GM12878 (cell line): ENCODE data around the gene SEPTIN11. TPM values are rescaled to one million over a fixed set of nuclear protein-coding genes. Genes with fewer than 3 reads are reported as not detected.

Experiments
- ATAC-seq: fragments of 200-7000 bp; cut with Tn5 transposase; 3 replicates; pipeline ENCODE4 v1.9.1; 2020; ENCODE audit warnings: mild to moderate bottlenecking, moderate library complexity
- BruUV-seq: library from RNA; stranded (reverse); fragments of 400-500 nt; replicated peaks from 2 replicates; lab custom pipeline; 2021; lab: Mats Ljungman, UMichigan
- CTCF ChIA-PET: fragments of 300-600 bp; sonication (Branson Sonifier 250); formaldehyde crosslinking; extraction: SDS; loops from one replicate; lab custom pipeline; 2021; ENCODE audit warnings: inconsistent platforms; lab: Yijun Ruan, JAX
- POLR2A ChIA-PET: fragments of 350-600 bp; formaldehyde crosslinking; extraction: SDS; loops from one replicate; lab custom pipeline; 2021; ENCODE audit warnings: inconsistent platforms; lab: Charles Lee
- RAD21 ChIA-PET: fragments of 300-600 bp; sonication (Branson Sonifier 250); formaldehyde crosslinking; loops from one replicate; lab custom pipeline; 2023; ENCODE audit warnings: antibody characterized with exemption; ENCODE audit not compliant: unreplicated experiment; lab: Charles Lee
- SMC1A ChIA-PET: fragments of 300-600 bp; sonication (Branson Sonifier 250); formaldehyde crosslinking; loops from one replicate; lab custom pipeline; 2023; ENCODE audit not compliant: unreplicated experiment, uncharacterized antibody; lab: Charles Lee
- DNase-seq: peaks from one replicate; pipeline ENCODE4 v3.0.0-alpha.2; 2011; ENCODE audit warnings: low read depth, low spot score
- FAIRE-seq: peaks from 3 replicates; lab custom pipeline; 2011; peaks lifted over from hg19 to GRCh38; lab: Jason Lieb, UNC
- H2AFZ ChIP-seq: 2 replicates; pipeline ENCODE4 v1.6.0; 2011; ENCODE audit warnings: low read depth, low read length, control low read depth; ENCODE audit not compliant: control insufficient read depth
- H3K27ac ChIP-seq: 2 replicates; pipeline ENCODE4 v1.5.1; 2011; ENCODE audit warnings: control low read depth; ENCODE audit not compliant: control insufficient read depth, insufficient read depth
- H3K27me3 ChIP-seq, 2 experiments: replicated peaks in 1 of 2; 2 replicates each; pipeline versions ENCODE4 v1.6.0 to v1.6.1; 2011; ENCODE audit warnings: low read length in 1 of 2; ENCODE audit not compliant: control insufficient read depth in 2 of 2, insufficient read depth in 2 of 2
- H3K36me3 ChIP-seq, 2 experiments: 2 replicates each; pipeline ENCODE4 v1.5.1; 2011; ENCODE audit warnings: low read length in 1 of 2; ENCODE audit not compliant: control insufficient read depth in 2 of 2, insufficient read depth in 2 of 2
- H3K4me1 ChIP-seq: 2 replicates; pipeline ENCODE4 v1.6.1; 2011; ENCODE audit warnings: mild to moderate bottlenecking, low read length, moderate library complexity, mixed read lengths; ENCODE audit not compliant: control insufficient read depth, insufficient read depth
- H3K4me2 ChIP-seq: 2 replicates; pipeline ENCODE4 v1.6.0; 2011; ENCODE audit warnings: control low read depth; ENCODE audit not compliant: control insufficient read depth, insufficient read depth
- H3K4me3 ChIP-seq: fragments of 200-600 bp; sonication (generic); 2 replicates; pipeline ENCODE4 v1.5.1; 2016
- H3K79me2 ChIP-seq: 2 replicates; pipeline ENCODE4 v1.6.0; 2011; ENCODE audit warnings: low read length; ENCODE audit not compliant: control insufficient read depth, insufficient read depth
- H3K9ac ChIP-seq: 2 replicates; pipeline ENCODE4 v1.8.0; 2011; ENCODE audit warnings: low read length, control low read depth, mixed read lengths; ENCODE audit not compliant: control insufficient read depth, insufficient read depth
- H3K9me3 ChIP-seq: replicated peaks from 3 replicates; pipeline ENCODE4 v1.5.1; 2011; ENCODE audit warnings: mild to moderate bottlenecking, low read length; ENCODE audit not compliant: control insufficient read depth, insufficient read depth
- H4K20me1 ChIP-seq: 2 replicates; pipeline ENCODE4 v1.6.0; 2011; ENCODE audit not compliant: control insufficient read depth, insufficient read depth
- BRCA1 ChIP-seq: IDR thresholded peaks from 2 replicates; pipeline ENCODE4 v1.6.1; 2011; ENCODE audit warnings: low read depth, low read length, improper control_type of control experiment
- CBX5 ChIP-seq: sonication (generic); IDR thresholded peaks from 2 replicates; pipeline ENCODE4 v1.6.1; 2016; ENCODE audit warnings: low read depth, moderate library complexity, mild to moderate bottlenecking, inconsistent platforms
- ESRRA ChIP-seq: IDR thresholded peaks from 2 replicates; pipeline ENCODE4 v1.6.1; 2012; ENCODE audit warnings: mild to moderate bottlenecking, low read length, improper control_type of control experiment
- IKZF1 ChIP-seq: fragments of 450-650 bp; conservative IDR thresholded peaks from 2 replicates; pipeline ENCODE4 v1.6.1; 2017; ENCODE audit warnings: antibody characterized with exemption, mild to moderate bottlenecking
- IKZF2 ChIP-seq, 2 experiments: fragments of 450-650 bp; IDR thresholded peaks; 2 replicates each; pipeline ENCODE4 v1.6.1; 2017; ENCODE audit warnings: mild to moderate bottlenecking in 2 of 2, moderate library complexity in 2 of 2
- MYB ChIP-seq: fragments of 150-350 bp; IDR thresholded peaks from 2 replicates; pipeline ENCODE4 v1.6.1; 2014; ENCODE audit warnings: mild to moderate bottlenecking, low read depth, low read length, borderline replicate concordance
- NFIC ChIP-seq: IDR thresholded peaks from 2 replicates; pipeline ENCODE4 v1.6.1; 2012; ENCODE audit warnings: low read depth, mild to moderate bottlenecking, inconsistent platforms, low read length, moderate library complexity
- RFX5 ChIP-seq: IDR thresholded peaks from 2 replicates; pipeline ENCODE4 v1.6.1; 2011; ENCODE audit warnings: low read depth, low read length, improper control_type of control experiment
- ZZZ3 ChIP-seq: IDR thresholded peaks from 2 replicates; pipeline ENCODE4 v1.6.1; 2011; ENCODE audit warnings: low read depth; ENCODE audit not compliant: control insufficient read depth, insufficient read length
- WGBS: methylation state at CpG from one replicate; pipeline ENCODE4 v1.1.6; 2016; ENCODE audit warnings: low lambda C conversion rate; ENCODE audit not compliant: insufficient replicate concordance, insufficient coverage; ENCODE audit errors: missing lambda C conversion rate; 5-methylcytosine and 5-hydroxymethylcytosine counted together
- in situ Hi-C: fragments of 300-500 bp; cut with MboI; formaldehyde crosslinking; loops from 9 replicates; pipeline ENCODE4 v1.14.3; 2018; ENCODE audit warnings: mixed read lengths
- intact Hi-C: fragments of 100-400 bp; cut with micrococcal nuclease; formaldehyde crosslinking; loops from one replicate; pipeline ENCODE4 v1.14.2; 2022; ENCODE audit not compliant: unreplicated experiment
- polyA plus RNA-seq, 11 experiments: library from polyadenylated mRNA; depleted of rRNA in 4 of 11; unstranded in 6 of 11; stranded (reverse) in 5 of 11; fragments of >200 nt; fragmentation: Nextera tagmentation in 4 of 11; fragmentation: Illumina TruSeq in 1 of 11; extraction: Ambion mirVana in 4 of 11; extraction: Trizol in 1 of 11; gene quantifications; 1 replicate in 1 of 11; 2 replicates in 10 of 11; pipeline versions ENCODE4 v1.2.1 to v1.2.3, GENCODE V29; 2011 to 2016; ENCODE audit warnings: inconsistent platforms in 2 of 11, missing spikeins in 2 of 11, low read depth in 1 of 11
- total RNA-seq, 4 experiments: library from RNA; depleted of rRNA in 3 of 4; stranded (reverse); fragments of >200 nt in 3 of 4; fragmentation: Illumina TruSeq in 1 of 4; extraction: Trizol in 1 of 4; gene quantifications; 2 replicates each; pipeline versions ENCODE4 v1.2.1 to v1.2.3, GENCODE V29; 2013 to 2021
- TF ChIP-seq, protein P1 (sequence below): IDR thresholded peaks from 2 replicates; pipeline ENCODE4 v1.6.1; 2012; ENCODE audit warnings: low read depth, low read length, improper control_type of control experiment
- TF ChIP-seq, protein P2 (sequence below): IDR thresholded peaks from 2 replicates; pipeline ENCODE4 v1.6.1; 2011; ENCODE audit warnings: low read depth, mild to moderate bottlenecking, low read length, moderate library complexity, borderline replicate concordance; ENCODE audit errors: extremely low read depth

SEPTIN11 gene
- total and polyA plus RNA-seq, 10 of the 15 experiments (the other 5 are each of a cell fraction or from before 2014, with no cell fraction given): 24.7 to 160 (median 91.3) TPM

DNA sequence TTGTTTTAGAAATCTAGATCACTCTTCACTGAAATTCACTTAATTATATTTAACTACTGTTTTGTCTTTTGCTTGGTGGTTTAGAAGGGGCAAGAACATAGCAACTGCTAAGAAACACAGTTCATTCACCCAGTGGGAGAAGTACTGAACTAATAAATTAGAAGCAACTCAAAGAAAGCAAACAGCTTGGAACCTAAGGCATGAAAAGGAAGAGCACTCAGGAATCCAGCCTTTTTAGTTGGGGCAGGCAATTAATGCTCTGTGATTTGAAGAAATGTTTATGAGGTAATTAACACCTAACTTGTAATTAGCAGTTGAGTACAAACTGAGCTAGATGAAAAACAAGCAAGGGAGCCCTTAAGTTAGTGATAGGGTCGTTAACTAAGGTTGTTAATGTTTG, 22.8 kb downstream of the SEPTIN11 start:
- ATAC-seq (no peak), DNase-seq (no peak), FAIRE-seq (no peak)
- Histone ChIP-seq H3K27me3 (no peaks in the 10 kb centered on the region), H3K9ac (no peak overlapping the region), H3K79me2 (peaks cover 58% of the 10 kb centered on the region), H3K4me2 (no peak overlapping the region), H2AFZ (no peak overlapping the region), H3K9me3 (no peaks in the 10 kb centered on the region), H3K4me3 (no peak overlapping the region), H3K36me3 (peaks cover 0 to 8% of the 10 kb centered on the region in 2 experiments; a peak in 2 of 4 replicates), H3K4me1 (no peaks in the 10 kb centered on the region), H4K20me1 (no peaks in the 10 kb centered on the region), H3K27ac (no peak overlapping the region)
- ChIA-PET CTCF (interaction anchor here (1.1 to 2.4 kb wide), 4 partner anchors 10 to 73 kb away, joined by 3 to 13 read pairs (median 4); partner anchors contain the start of gene SEPTIN11), RAD21 (interaction anchor here (1.9 kb wide), 1 partner anchor 13 kb away, joined by 5 read pairs; no protein-coding TSS in a partner anchor), POLR2A (interaction anchor here (0.9 to 1.7 kb wide), 4 partner anchors 9 to 20 kb away, joined by 3 to 4 read pairs (median 4); no protein-coding TSS in a partner anchor), SMC1A (interaction anchor here (0.6 to 4.8 kb wide), 7 partner anchors 9 to 242 kb away, joined by 3 to 20 read pairs (median 6); no protein-coding TSS in a partner anchor)
- no TSS peak for BruUV-seq
- WGBS: 47% methylated on average over 1 of the region's 1 CpG
- TF ChIP-seq IKZF1 (no peak), ZZZ3 (no peak), ESRRA (no peak), NFIC (no peak), MYB (no peak), CBX5 (no peak), RFX5 (no peak), IKZF2 (IDR thresholded peaks at IDR 0.05) (no peak), BRCA1 (no peak)
- TF ChIP-seq, protein P1, sequence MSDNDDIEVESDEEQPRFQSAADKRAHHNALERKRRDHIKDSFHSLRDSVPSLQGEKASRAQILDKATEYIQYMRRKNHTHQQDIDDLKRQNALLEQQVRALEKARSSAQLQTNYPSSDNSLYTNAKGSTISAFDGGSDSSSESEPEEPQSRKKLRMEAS: no peak
- TF ChIP-seq, protein P2, sequence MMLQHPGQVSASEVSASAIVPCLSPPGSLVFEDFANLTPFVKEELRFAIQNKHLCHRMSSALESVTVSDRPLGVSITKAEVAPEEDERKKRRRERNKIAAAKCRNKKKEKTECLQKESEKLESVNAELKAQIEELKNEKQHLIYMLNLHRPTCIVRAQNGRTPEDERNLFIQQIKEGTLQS: no peak
- intact Hi-C loops (no loop called here), in situ Hi-C loops (no loop called here)
